ENCODE data around the gene TESK2. TPM values are rescaled to one million over a fixed set of nuclear protein-coding genes. Genes with fewer than 3 reads are reported as not detected.

Gene TESK2
- polyA plus RNA-seq, 1 donor from 2014 or later, result 0.51 TPM

DNA sequence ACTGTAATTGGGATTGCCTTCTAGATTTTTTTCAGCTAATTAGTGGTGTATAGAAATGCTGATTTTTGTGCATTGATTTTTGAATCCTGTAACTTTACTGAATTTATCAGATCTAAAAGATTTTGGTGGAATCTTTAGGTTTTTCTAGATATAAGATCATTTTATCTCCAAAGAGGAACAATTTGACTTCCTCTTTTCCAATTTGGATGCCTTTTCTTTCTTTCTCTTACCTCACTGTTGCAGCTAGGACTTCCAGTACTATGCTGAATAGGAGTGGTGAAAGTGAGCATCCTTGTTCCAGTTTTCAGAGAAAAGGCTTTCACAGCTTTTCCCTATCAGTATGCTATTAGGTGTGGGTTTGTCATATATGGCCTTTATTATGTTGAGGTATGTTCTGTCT is 53.6 kb downstream of the TESK2 start:
- no peak for TF ChIP-seq EP300 (conservative IDR thresholded peaks at IDR 0.05; ENCODE audit: poor library complexity, severe bottlenecking)
- no peaks in the 10 kb centered on the region for H3K79me2 ChIP-seq (replicated peaks; ENCODE audit: insufficient read depth, low read length)
- no peaks in the 10 kb centered on the region for H4K20me1 ChIP-seq (ENCODE audit: insufficient read depth)
- H3F3A ChIP-seq (ENCODE audit: insufficient read depth, low read length, poor library complexity, severe bottlenecking), result no peaks in the 10 kb centered on the region
- no peaks in the 10 kb centered on the region for H3K36me3 ChIP-seq (ENCODE audit: insufficient read depth, low read length)
- no peak overlapping the region for H2AFZ ChIP-seq (ENCODE audit: low read depth, low read length)
- no peak overlapping the region for H3K27ac ChIP-seq (ENCODE audit: low read length)
- H3K27me3 ChIP-seq (ENCODE audit: insufficient read depth, low read depth, low read length), result no peaks in the 10 kb centered on the region
- no peaks in the 10 kb centered on the region for H3K9me2 ChIP-seq (ENCODE audit: insufficient read depth, low read length)
- H3K4me3 ChIP-seq (ENCODE audit: low read length), result no peak overlapping the region
- no peak overlapping the region for H3K9ac ChIP-seq (ENCODE audit: low read length)
- no peak overlapping the region for H3K4me2 ChIP-seq (ENCODE audit: low read length)
- H3K9me3 ChIP-seq (ENCODE audit: low read length), result no peaks in the 10 kb centered on the region

DNA sequence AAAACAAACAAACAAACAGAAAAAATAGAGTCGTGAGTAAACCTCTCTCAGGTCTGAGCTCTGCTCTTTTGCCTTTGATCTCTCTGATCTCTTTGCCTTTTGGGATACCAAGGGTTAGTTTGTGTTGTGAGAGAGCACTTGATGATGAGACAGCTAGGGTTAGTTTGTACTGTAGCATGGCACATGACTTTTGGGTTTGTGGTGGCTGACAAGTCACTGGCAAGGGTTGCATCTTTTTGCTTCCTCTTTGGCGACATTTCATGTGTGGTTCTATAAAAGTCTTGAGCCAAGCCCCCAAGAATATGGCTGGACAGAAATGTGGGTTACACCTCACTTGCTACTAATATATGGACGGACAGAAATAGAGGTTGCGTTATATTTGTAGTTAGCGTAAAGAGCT is 60.5 kb downstream of the TESK2 start:
- no peak overlapping the region for H3K27ac ChIP-seq (ENCODE audit: low read length)

DNA sequence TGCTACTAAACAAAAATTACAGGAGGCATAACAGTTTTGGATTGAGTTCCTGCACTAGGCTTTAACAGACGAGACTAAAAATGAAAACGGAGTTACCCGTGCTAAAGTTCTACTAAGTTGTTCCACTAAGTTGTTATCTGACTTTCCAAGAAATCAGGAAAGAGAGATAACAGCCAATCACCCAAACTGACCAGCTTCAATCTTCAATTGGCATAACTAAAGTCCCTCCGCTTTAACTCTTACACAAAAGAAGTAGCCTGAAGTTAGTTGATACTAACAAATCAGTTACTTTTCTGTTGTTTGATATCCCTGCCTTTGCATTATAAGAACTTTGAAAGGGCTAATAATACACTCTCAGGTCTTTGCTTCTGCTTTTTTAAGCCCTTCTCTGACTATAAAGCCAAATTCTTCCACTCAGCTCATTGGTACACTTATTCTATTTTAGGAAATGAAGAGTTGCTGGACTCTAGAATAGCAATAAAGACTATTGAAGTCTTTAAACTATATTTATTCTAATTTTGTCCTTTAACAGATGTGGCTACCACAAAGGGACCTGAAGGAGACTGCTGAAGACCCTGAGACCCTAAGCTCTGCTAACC is 61.3 kb downstream of the TESK2 start:
- H3K9me3 ChIP-seq (ENCODE audit: low read length), result no peaks in the 10 kb centered on the region
- H4K20me1 ChIP-seq (ENCODE audit: insufficient read depth), result no peaks in the 10 kb centered on the region
- no peak overlapping the region for H3K4me3 ChIP-seq (ENCODE audit: low read length)
- TF ChIP-seq POLR2AphosphoS5 (IDR thresholded peaks at IDR 0.05) (no peak), EZH2 (IDR thresholded peaks at IDR 0.05; ENCODE audit: borderline replicate concordance, insufficient read depth, low read length, poor library complexity, severe bottlenecking) (no peak), CTCF (IDR thresholded peaks at IDR 0.05; ENCODE audit: poor library complexity, severe bottlenecking) (no peak), MXI1 (conservative IDR thresholded peaks at IDR 0.05; ENCODE audit: poor library complexity, severe bottlenecking) (no peak), EP300 (conservative IDR thresholded peaks at IDR 0.05; ENCODE audit: poor library complexity, severe bottlenecking) (no peak), RAD21 (conservative IDR thresholded peaks at IDR 0.05) (no peak), TAF1 (IDR thresholded peaks at IDR 0.05; ENCODE audit: low read depth) (no peak), SMC3 (conservative IDR thresholded peaks at IDR 0.05; ENCODE audit: poor library complexity) (no peak)
- TF ChIP-seq, protein P1, sequence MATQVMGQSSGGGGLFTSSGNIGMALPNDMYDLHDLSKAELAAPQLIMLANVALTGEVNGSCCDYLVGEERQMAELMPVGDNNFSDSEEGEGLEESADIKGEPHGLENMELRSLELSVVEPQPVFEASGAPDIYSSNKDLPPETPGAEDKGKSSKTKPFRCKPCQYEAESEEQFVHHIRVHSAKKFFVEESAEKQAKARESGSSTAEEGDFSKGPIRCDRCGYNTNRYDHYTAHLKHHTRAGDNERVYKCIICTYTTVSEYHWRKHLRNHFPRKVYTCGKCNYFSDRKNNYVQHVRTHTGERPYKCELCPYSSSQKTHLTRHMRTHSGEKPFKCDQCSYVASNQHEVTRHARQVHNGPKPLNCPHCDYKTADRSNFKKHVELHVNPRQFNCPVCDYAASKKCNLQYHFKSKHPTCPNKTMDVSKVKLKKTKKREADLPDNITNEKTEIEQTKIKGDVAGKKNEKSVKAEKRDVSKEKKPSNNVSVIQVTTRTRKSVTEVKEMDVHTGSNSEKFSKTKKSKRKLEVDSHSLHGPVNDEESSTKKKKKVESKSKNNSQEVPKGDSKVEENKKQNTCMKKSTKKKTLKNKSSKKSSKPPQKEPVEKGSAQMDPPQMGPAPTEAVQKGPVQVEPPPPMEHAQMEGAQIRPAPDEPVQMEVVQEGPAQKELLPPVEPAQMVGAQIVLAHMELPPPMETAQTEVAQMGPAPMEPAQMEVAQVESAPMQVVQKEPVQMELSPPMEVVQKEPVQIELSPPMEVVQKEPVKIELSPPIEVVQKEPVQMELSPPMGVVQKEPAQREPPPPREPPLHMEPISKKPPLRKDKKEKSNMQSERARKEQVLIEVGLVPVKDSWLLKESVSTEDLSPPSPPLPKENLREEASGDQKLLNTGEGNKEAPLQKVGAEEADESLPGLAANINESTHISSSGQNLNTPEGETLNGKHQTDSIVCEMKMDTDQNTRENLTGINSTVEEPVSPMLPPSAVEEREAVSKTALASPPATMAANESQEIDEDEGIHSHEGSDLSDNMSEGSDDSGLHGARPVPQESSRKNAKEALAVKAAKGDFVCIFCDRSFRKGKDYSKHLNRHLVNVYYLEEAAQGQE (IDR thresholded peaks at IDR 0.05; ENCODE audit: borderline replicate concordance), result no peak
- H3K27ac ChIP-seq (ENCODE audit: low read length), result no peak overlapping the region
- no peaks in the 10 kb centered on the region for H3F3A ChIP-seq (ENCODE audit: insufficient read depth, low read length, poor library complexity, severe bottlenecking)
- H3K9me2 ChIP-seq (ENCODE audit: insufficient read depth, low read length), result no peaks in the 10 kb centered on the region
- H3K4me2 ChIP-seq (ENCODE audit: low read length), result no peak overlapping the region
- no peaks in the 10 kb centered on the region for H3K27me3 ChIP-seq (ENCODE audit: insufficient read depth, low read depth, low read length)
- H2AFZ ChIP-seq (ENCODE audit: low read depth, low read length), result no peak overlapping the region
- H3K36me3 ChIP-seq (ENCODE audit: insufficient read depth, low read length), result no peaks in the 10 kb centered on the region
- no peak overlapping the region for H3K9ac ChIP-seq (ENCODE audit: low read length)
- no peaks in the 10 kb centered on the region for H3K79me2 ChIP-seq (replicated peaks; ENCODE audit: insufficient read depth, low read length)

More for the DNA sequence above, 60.5 kb downstream of the TESK2 start:
- Histone ChIP-seq H3K36me3 (ENCODE audit: insufficient read depth, low read length) (no peaks in the 10 kb centered on the region), H3K79me2 (replicated peaks; ENCODE audit: insufficient read depth, low read length) (no peaks in the 10 kb centered on the region), H3K4me2 (ENCODE audit: low read length) (no peak overlapping the region), H3K9ac (ENCODE audit: low read length) (no peak overlapping the region), H3K9me3 (ENCODE audit: low read length) (no peaks in the 10 kb centered on the region), H3K27me3 (ENCODE audit: insufficient read depth, low read depth, low read length) (no peaks in the 10 kb centered on the region), H2AFZ (ENCODE audit: low read depth, low read length) (no peak overlapping the region), H3F3A (ENCODE audit: insufficient read depth, low read length, poor library complexity, severe bottlenecking) (no peaks in the 10 kb centered on the region), H3K9me2 (ENCODE audit: insufficient read depth, low read length) (no peaks in the 10 kb centered on the region), H4K20me1 (ENCODE audit: insufficient read depth) (no peaks in the 10 kb centered on the region), H3K4me3 (ENCODE audit: low read length) (no peak overlapping the region)
- TF ChIP-seq MXI1 (conservative IDR thresholded peaks at IDR 0.05; ENCODE audit: poor library complexity, severe bottlenecking) (no peak), EZH2 (IDR thresholded peaks at IDR 0.05; ENCODE audit: borderline replicate concordance, insufficient read depth, low read length, poor library complexity, severe bottlenecking) (no peak), CTCF (IDR thresholded peaks at IDR 0.05; ENCODE audit: poor library complexity, severe bottlenecking) (no peak)

Measured in neural cell (in vitro differentiated cells).